Nephron (organoid): ENCODE data around the gene PISD.
"Not testable (repeated sequence)": the region's sequence is repeated elsewhere in the genome, so short reads cannot be mapped to it uniquely, and the experiment has no call there.

ENCODE experiments used
- H3K27ac Mint-ChIP-seq, 3 experiments: 2 replicates each; pipeline ENCODE4 v1.8.0; 2020; ENCODE audit warnings: mixed read lengths in 3 of 3, mild to moderate bottlenecking in 2 of 3, moderate library complexity in 1 of 3
- H3K27me3 Mint-ChIP-seq: 2 replicates; pipeline ENCODE4 v1.8.0; 2021; ENCODE audit warnings: low read depth, mild to moderate bottlenecking, moderate library complexity, mixed read lengths
- H3K36me3 Mint-ChIP-seq: 2 replicates; pipeline ENCODE4 v1.8.0; 2020; ENCODE audit warnings: low read depth, mixed read lengths
- H3K4me1 Mint-ChIP-seq: 2 replicates; pipeline ENCODE4 v1.8.0; 2020; ENCODE audit warnings: mixed read lengths
- H3K4me3 Mint-ChIP-seq, 3 experiments: 2 replicates each; pipeline ENCODE4 v1.8.0; 2020; ENCODE audit warnings: mild to moderate bottlenecking in 3 of 3, mixed read lengths in 3 of 3, moderate library complexity in 2 of 3
- H3K9me3 Mint-ChIP-seq: 2 replicates; pipeline ENCODE4 v1.8.0; 2020; ENCODE audit warnings: mixed read lengths
- CTCF ChIP-seq, 3 experiments: fragments of 200-600 bp; sonication (generic); IDR thresholded peaks; one replicate each; pipeline ENCODE4 v1.5.0; 2021; ENCODE audit warnings: antibody characterized with exemption in 3 of 3; ENCODE audit not compliant: unreplicated experiment in 3 of 3

Gene PISD

GRCh38 chr22:31678748-31679147 is 16.7 kb upstream of the PISD start:
- TF ChIP-seq CTCF (IDR thresholded peaks at IDR 0.05; ENCODE audit: unreplicated experiment in 3 of 3) = no peak
- Mint-ChIP-seq H3K27me3 (no peaks in the 10 kb centered on the region), H3K4me3 (no peak overlapping the region), H3K27ac (peak overlapping the region in 1 of 3 experiments; percentile 73), H3K9me3 (no peaks in the 10 kb centered on the region), H3K4me1 (peaks cover 44% of the 10 kb centered on the region), H3K36me3 (peaks cover 11% of the 10 kb centered on the region)

- TF ChIP-seq CTCF (IDR thresholded peaks at IDR 0.05; ENCODE audit: unreplicated experiment in 3 of 3) = no peak
- Mint-ChIP-seq H3K4me1 (peaks cover 27% of the 10 kb centered on the region), H3K27ac (peak overlapping the region in 1 of 3 experiments; percentile 49), H3K4me3 (peak overlapping the region; percentile 82 to 84 (median 84)), H3K27me3 (no peaks in the 10 kb centered on the region), H3K36me3 (peaks cover 3% of the 10 kb centered on the region), H3K9me3 (no peaks in the 10 kb centered on the region)
Measured at GRCh38 chr22:31676700-31677099, 14.7 kb upstream of the PISD start.

- H3K27ac Mint-ChIP-seq, H3K27me3 Mint-ChIP-seq, H3K36me3 Mint-ChIP-seq, H3K4me3 Mint-ChIP-seq, H3K9me3 Mint-ChIP-seq: not testable (repeated sequence)
- peaks cover 10% of the 10 kb centered on the region for H3K4me1 Mint-ChIP-seq
Measured at GRCh38 chr22:31674219-31674618, 12.2 kb upstream of the PISD start.

GRCh38 chr22:31668849-31669248 is 6.8 kb upstream of the PISD start:
- H3K9me3 Mint-ChIP-seq, H3K4me1 Mint-ChIP-seq, H3K36me3 Mint-ChIP-seq, H3K27me3 Mint-ChIP-seq, H3K27ac Mint-ChIP-seq, H3K4me3 Mint-ChIP-seq: not testable (repeated sequence)

GRCh38 chr22:31662668-31663037 is 638 bp upstream of the PISD start:
- peak overlapping the region; percentile 89 to 98 (median 94) for H3K27ac Mint-ChIP-seq
- TF ChIP-seq CTCF (IDR thresholded peaks at IDR 0.05; ENCODE audit: unreplicated experiment in 3 of 3) = no peak
- no peaks in the 10 kb centered on the region for H3K9me3 Mint-ChIP-seq
- H3K4me1 Mint-ChIP-seq = peaks cover 18% of the 10 kb centered on the region
- no peaks in the 10 kb centered on the region for H3K36me3 Mint-ChIP-seq
- peak overlapping the region; percentile 98 to 99 (median 99) for H3K4me3 Mint-ChIP-seq
- H3K27me3 Mint-ChIP-seq = no peaks in the 10 kb centered on the region

- Mint-ChIP-seq H3K27ac (peak overlapping the region; percentile 89 to 98 (median 94)), H3K4me3 (peak overlapping the region; percentile 98 to 99 (median 99)), H3K4me1 (peaks cover 18% of the 10 kb centered on the region)
- not testable (repeated sequence) for H3K27me3 Mint-ChIP-seq, H3K36me3 Mint-ChIP-seq, H3K9me3 Mint-ChIP-seq
Measured at GRCh38 chr22:31660860-31661341, 1.1 kb downstream of the PISD start.

GRCh38 chr22:31659246-31659645 is 2.8 kb downstream of the PISD start:
- Mint-ChIP-seq H3K9me3 (no peaks in the 10 kb centered on the region), H3K27me3 (no peaks in the 10 kb centered on the region), H3K4me3 (peak overlapping the region in 2 of 3 experiments; percentile 53 to 63), H3K4me1 (peaks cover 18% of the 10 kb centered on the region), H3K36me3 (peaks cover 4% of the 10 kb centered on the region), H3K27ac (no peak overlapping the region)
- TF ChIP-seq CTCF (IDR thresholded peaks at IDR 0.05; ENCODE audit: unreplicated experiment in 3 of 3) = no peak
